ENCODE results near the gene OR10A7.
"Not testable (repeated sequence)": the region's sequence is repeated elsewhere in the genome, so short reads cannot be mapped to it uniquely, and the experiment has no call there.

The OR10A7 gene, protein sequence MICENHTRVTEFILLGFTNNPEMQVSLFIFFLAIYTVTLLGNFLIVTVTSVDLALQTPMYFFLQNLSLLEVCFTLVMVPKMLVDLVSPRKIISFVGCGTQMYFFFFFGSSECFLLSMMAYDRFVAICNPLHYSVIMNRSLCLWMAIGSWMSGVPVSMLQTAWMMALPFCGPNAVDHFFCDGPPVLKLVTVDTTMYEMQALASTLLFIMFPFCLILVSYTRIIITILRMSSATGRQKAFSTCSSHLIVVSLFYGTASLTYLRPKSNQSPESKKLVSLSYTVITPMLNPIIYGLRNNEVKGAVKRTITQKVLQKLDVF

GRCh38 chr12:55220725-55221124, at the start of gene OR10A7:
OR10A7 (plus strand) TSS chr12:55221025; CDS start chr12:55221025, 0 bp downstream.
- DNase-seq: no peak

- no peak for DNase-seq
Measured at GRCh38 chr12:55171445-55171844, 49.4 kb upstream of the OR10A7 start.

DNA sequence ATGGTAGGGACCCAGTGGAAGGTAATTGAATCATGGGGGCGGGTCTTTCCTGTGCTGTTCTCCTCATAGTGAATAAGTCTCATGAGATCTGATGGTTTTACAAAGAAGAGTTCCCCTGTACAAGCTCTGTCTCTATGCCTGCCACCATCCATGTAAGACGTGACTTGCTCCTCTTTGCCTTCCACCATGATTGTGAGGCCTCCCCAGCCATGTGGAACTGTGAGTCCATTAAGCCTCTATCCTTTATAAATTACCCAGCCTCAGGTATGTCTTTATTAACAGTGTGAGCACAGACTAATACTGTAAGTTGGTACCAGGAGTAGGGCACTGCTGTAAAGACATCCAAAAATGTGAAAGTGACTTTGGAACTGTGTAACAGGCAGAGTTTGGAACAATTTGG, 49.0 kb upstream of the OR10A7 start:
- DNase-seq: not testable (repeated sequence)

DNA sequence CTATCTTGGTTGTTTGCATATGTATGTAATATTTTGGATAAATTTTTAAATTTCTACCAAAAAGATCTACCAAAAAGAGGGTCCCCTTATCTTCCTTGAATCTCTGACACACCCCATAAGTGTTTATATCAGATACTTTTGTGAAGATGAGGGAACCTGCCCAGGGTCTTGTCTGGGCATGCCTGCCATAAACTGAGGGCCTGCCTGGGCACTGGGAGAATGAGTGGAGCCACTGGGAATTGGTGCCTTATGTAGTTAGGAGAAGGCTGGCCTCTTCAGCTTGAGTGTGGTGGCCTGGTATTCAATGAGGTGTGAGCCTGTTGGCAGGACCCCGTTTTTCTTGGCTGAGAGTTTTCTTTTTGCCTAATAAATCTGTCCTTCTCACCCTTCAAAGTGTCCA, 48.1 kb upstream of the OR10A7 start:
- DNase-seq: no peak

DNA sequence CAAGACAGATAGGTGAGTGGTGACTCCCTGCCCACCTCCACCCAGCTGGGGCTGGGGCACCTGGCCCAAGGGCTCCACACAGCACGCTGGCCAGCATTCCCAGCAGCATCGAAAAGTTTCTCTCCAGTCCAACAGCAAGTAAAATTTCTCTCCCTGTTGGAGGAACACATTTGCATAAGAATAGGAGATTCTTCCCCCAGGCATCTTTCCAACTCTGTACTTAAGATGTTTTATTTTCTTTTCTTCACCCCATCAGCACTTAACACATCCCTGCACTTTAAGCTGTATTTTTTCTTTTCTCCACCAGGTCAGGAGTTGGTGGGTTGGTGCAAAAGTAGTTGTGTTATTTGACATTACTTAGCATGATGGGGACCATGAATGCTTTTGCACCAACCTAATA, 47.4 kb upstream of the OR10A7 start:
- no peak for DNase-seq

DNA sequence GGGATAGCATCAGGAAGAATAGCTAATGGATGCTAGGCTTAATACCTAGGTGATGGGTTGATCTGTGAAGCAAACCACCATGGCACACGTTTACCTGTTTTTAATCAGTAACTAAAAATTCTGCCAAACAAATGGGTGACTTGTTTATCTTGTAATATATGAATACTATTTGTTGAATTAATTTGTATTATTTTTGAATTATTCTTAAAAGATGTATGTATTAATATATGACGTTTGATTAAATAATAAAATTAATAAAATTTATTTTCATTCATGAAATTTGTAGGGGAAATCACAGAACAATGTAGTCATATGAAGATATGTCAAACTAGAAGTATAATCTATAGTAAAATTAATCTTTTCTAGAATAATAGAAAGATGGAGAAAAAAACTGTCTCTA, 32.3 kb upstream of the OR10A7 start:
- DNase-seq: no peak

DNA sequence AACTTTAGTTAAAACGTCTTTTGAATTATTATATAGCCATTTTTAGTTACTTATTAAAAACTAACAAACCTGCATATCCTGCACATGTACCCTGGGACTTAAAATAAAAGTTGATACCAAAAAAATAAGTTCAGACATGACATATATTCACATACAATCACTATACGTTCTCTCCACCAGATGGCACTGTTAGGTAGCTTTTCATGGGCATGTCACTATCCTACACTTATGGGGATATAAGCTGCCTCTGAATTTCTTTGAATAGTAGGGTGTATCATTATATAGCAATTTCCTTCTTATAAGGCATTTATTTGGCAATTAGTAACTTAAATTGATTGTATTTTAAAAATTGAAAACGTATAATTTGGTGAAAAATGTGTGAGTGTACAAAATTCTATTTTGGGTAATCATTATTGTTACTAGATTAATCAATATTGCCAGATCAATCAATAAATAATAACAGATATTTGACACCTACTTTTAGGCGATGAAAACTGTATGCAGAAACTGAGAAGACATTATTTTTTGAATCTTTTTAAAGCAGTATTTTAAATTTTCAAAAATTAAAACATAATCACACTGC, 31.8 kb upstream of the OR10A7 start:
- DNase-seq: no peak

GRCh38 chr12:55194382-55194781, 26.4 kb upstream of the OR10A7 start:
- DNase-seq: no peak

GRCh38 chr12:55226523-55226922, 5.7 kb downstream of the OR10A7 start:
- DNase-seq: no peak

- DNase-seq: no peak
Measured at GRCh38 chr12:55227643-55228042, 6.8 kb downstream of the OR10A7 start.

GRCh38 chr12:55244309-55244708, 23.5 kb downstream of the OR10A7 start, which contains the start of gene OR6C74:
OR6C74 (plus strand) TSS chr12:55244609; CDS start chr12:55247288, 2,679 bp downstream.
- DNase-seq: no peak

DNA sequence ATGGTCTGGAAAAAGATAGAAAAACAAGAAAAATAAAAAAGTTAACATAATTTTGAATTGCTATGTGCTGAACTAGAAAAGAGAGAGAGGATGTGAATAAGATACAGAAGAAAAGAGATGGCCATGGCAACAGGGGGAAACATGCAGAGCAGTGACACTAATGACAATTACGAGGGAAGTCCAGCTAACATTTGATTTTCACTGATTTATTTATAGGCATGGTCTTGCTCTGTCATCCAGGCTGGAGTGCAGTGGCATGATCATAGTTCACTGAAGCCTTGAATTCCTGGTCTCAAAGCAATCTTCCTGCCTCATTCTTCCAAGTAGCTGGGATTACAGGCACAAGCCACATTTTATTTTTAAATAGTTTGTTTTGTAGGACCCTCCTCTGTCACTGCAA, 25.3 kb downstream of the OR10A7 start:
- no peak for DNase-seq

DNA sequence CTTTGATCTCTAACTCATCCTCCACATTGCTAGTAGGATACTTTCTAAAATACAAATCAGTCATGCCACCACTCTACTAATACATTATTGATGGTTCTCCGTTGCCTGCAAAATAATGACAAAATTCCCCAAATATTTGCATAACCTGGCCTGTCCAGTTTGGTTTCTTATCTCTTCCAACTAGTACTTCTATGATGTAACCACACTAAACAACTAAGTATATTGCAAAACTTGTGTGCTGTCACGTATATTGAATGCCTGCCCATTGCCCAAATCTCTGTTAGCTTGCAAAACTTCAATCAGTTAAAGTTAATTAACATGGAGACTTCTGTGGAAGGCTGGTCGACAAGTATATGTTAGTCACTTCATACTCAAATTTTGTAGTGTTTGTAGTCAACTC, 30.1 kb downstream of the OR10A7 start:
- DNase-seq: no peak

DNA sequence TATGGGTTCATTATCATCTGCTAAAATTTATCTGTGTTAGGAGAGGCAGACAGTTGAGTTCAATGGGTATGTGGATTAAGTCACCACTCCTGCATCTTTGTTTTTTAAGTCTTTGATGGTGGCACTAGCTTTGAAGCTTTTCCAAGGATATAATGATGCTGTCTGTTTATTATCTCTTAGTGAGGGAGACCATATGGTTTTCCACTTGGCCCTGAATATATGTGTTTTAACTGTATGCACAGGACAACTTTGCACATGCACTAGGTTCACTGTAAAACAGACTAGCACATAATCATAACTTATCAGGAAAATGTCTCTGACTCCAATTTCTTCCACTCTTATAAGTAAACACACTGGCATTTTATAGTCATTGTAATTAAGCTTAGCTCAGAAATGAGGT, 32.5 kb downstream of the OR10A7 start:
- no peak for DNase-seq

- no peak for DNase-seq
Measured at GRCh38 chr12:55256831-55257230, 36.0 kb downstream of the OR10A7 start.

GRCh38 chr12:55258303-55258702, 37.5 kb downstream of the OR10A7 start:
- no peak for DNase-seq
